ENCODE measurements around the gene TIGD7.

DNA sequence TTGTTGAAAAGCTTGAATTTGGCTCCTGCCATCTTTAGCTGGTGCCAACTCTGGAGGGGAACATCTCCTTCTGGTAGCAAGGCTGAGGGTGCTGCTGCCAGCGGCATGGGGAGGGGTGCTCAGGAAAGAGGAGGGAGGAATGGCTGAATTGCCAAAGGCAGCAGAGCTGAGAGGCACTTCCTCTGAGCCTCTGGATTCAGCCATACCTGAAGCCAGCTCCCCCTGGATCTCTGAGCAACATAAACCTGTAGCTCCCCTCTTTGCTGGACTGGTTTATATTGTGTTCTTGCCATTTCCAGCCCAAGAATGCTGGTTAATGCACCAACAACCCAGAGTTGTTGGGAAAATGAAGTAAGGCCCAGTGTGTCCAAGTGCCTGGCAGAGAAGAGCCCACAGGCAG, 56.2 kb downstream of the TIGD7 start:
- TF ChIP-seq CTCF (IDR thresholded peaks at IDR 0.05), result no peak
- TF ChIP-seq POLR2A (IDR thresholded peaks at IDR 0.05), result no peak
